H9 (cell line): ENCODE results near the gene MRTFA. TPM values are rescaled to one million over a fixed set of nuclear protein-coding genes. Genes with fewer than 3 reads are reported as not detected.

ENCODE experiments used
- DNase-seq: peaks from one replicate; pipeline ENCODE4 v3.0.0-alpha.2; 2017
- H2AFZ ChIP-seq: one replicate; pipeline ENCODE4 v1.6.1; 2013; ENCODE audit warnings: mild to moderate bottlenecking, low read length, control low read depth, moderate library complexity
- H2AK5ac ChIP-seq: 2 replicates; pipeline ENCODE4 v1.6.1; 2013; ENCODE audit warnings: low read length, control low read depth, mixed read lengths; ENCODE audit not compliant: insufficient read length
- H2BK120ac ChIP-seq: one replicate; pipeline ENCODE4 v1.6.1; 2013; ENCODE audit warnings: low read depth, mild to moderate bottlenecking, low read length, control low read depth, inconsistent platforms; ENCODE audit not compliant: poor library complexity, severe bottlenecking
- H2BK12ac ChIP-seq: 2 replicates; pipeline ENCODE4 v1.6.1; 2013; ENCODE audit warnings: low read length, control low read depth, mixed read lengths, low read depth; ENCODE audit not compliant: insufficient read length
- H2BK15ac ChIP-seq: 2 replicates; pipeline ENCODE4 v1.6.1; 2013; ENCODE audit warnings: low read depth, low read length, control low read depth
- H2BK20ac ChIP-seq: one replicate; pipeline ENCODE4 v1.6.1; 2013; ENCODE audit warnings: low read depth, mild to moderate bottlenecking, low read length, control low read depth, inconsistent platforms; ENCODE audit not compliant: poor library complexity, severe bottlenecking
- H2BK5ac ChIP-seq: 2 replicates; pipeline ENCODE4 v1.6.1; 2013; ENCODE audit warnings: low read length, control low read depth, mixed read lengths; ENCODE audit not compliant: insufficient read length
- H3K14ac ChIP-seq: 2 replicates; pipeline ENCODE4 v1.6.1; 2013; ENCODE audit warnings: low read length, control low read depth; ENCODE audit not compliant: insufficient read depth
- H3K18ac ChIP-seq: 2 replicates; pipeline ENCODE4 v1.6.1; 2013; ENCODE audit warnings: low read depth, mild to moderate bottlenecking, mixed read lengths, low read length, control low read depth; ENCODE audit not compliant: insufficient read length
- H3K23ac ChIP-seq: 2 replicates; pipeline ENCODE4 v1.6.1; 2013; ENCODE audit warnings: low read length, control low read depth, mixed read lengths, low read depth; ENCODE audit not compliant: insufficient read length
- H3K23me2 ChIP-seq: 2 replicates; pipeline ENCODE4 v1.6.1; 2013; ENCODE audit warnings: low read depth, mild to moderate bottlenecking, mixed read lengths, low read length, control low read depth; ENCODE audit not compliant: insufficient read length, poor library complexity, severe bottlenecking
- H3K27ac ChIP-seq: 2 replicates; pipeline ENCODE4 v1.5.1; 2013; ENCODE audit warnings: low read length, control low read depth, mixed read lengths, low read depth; ENCODE audit not compliant: insufficient read length
- H3K27me3 ChIP-seq: 2 replicates; pipeline ENCODE4 v1.6.1; 2013; ENCODE audit warnings: low read length, control low read depth, inconsistent platforms; ENCODE audit not compliant: insufficient read depth
- H3K4ac ChIP-seq: 2 replicates; pipeline ENCODE4 v1.6.1; 2013; ENCODE audit warnings: low read depth, mild to moderate bottlenecking, control low read depth, inconsistent platforms, low read length, moderate library complexity
- H3K4me1 ChIP-seq: 2 replicates; pipeline ENCODE4 v1.6.1; 2013; ENCODE audit warnings: low read length, control low read depth, inconsistent platforms; ENCODE audit not compliant: insufficient read depth
- H3K4me2 ChIP-seq: 2 replicates; pipeline ENCODE4 v1.6.1; 2013; ENCODE audit warnings: low read length, control low read depth, mixed read lengths; ENCODE audit not compliant: insufficient read length, insufficient read depth
- H3K56ac ChIP-seq: 2 replicates; pipeline ENCODE4 v1.6.1; 2013; ENCODE audit warnings: low read depth, mild to moderate bottlenecking, mixed read lengths, low read length, control low read depth; ENCODE audit not compliant: insufficient read length
- H3K79me1 ChIP-seq: 2 replicates; pipeline ENCODE4 v1.6.1; 2013; ENCODE audit warnings: low read depth, mild to moderate bottlenecking, moderate library complexity, low read length, control low read depth, inconsistent platforms; ENCODE audit not compliant: insufficient read depth, poor library complexity, severe bottlenecking
- H3K79me2 ChIP-seq: 2 replicates; pipeline ENCODE4 v1.6.1; 2013; ENCODE audit warnings: low read length, control low read depth, inconsistent platforms; ENCODE audit not compliant: insufficient read depth
- H3K9ac ChIP-seq: 2 replicates; pipeline ENCODE4 v1.6.1; 2013; ENCODE audit warnings: low read length, control low read depth, mixed read lengths; ENCODE audit not compliant: insufficient read length; ENCODE audit errors: extremely low read depth
- H3K9me3 ChIP-seq: one replicate; pipeline ENCODE4 v1.6.1; 2013; ENCODE audit warnings: low read depth, low read length, inconsistent platforms; ENCODE audit not compliant: control insufficient read depth
- H3T11ph ChIP-seq: one replicate; pipeline ENCODE4 v1.6.1; 2013; ENCODE audit warnings: mild to moderate bottlenecking, low read length, control low read depth, inconsistent platforms
- H4K20me1 ChIP-seq: one replicate; pipeline ENCODE4 v1.6.1; 2013; ENCODE audit not compliant: control insufficient read depth, insufficient read length, insufficient read depth
- H4K5ac ChIP-seq: 2 replicates; pipeline ENCODE4 v1.6.1; 2013; ENCODE audit warnings: low read depth, mild to moderate bottlenecking, mixed read lengths, low read length, control low read depth; ENCODE audit not compliant: insufficient read length
- H4K8ac ChIP-seq: replicated peaks from 2 replicates; pipeline ENCODE4 v1.6.1; 2013; ENCODE audit warnings: low read length, control low read depth, mixed read lengths, low read depth; ENCODE audit not compliant: insufficient read length
- H4K91ac ChIP-seq: 2 replicates; pipeline ENCODE4 v1.6.1; 2013; ENCODE audit warnings: low read depth, mild to moderate bottlenecking, moderate library complexity, mixed read lengths, low read length, control low read depth; ENCODE audit not compliant: insufficient read length
- H3K27ac Mint-ChIP-seq, 3 experiments: 2 replicates in 2 of 3; 3 replicates in 1 of 3; pipeline ENCODE4 v1.8.0; 2020 to 2021; ENCODE audit warnings: mixed read lengths in 3 of 3, mild to moderate bottlenecking in 1 of 3, moderate library complexity in 1 of 3
- H3K27me3 Mint-ChIP-seq: 2 replicates; pipeline ENCODE4 v1.8.0; 2021; ENCODE audit warnings: low read depth, mild to moderate bottlenecking, moderate library complexity, mixed read lengths
- H3K36me3 Mint-ChIP-seq, 3 experiments: 2 replicates in 2 of 3; 3 replicates in 1 of 3; pipeline ENCODE4 v1.8.0; 2020 to 2021; ENCODE audit warnings: low read depth in 3 of 3, mixed read lengths in 3 of 3; ENCODE audit not compliant: insufficient read depth in 1 of 3
- H3K4me1 Mint-ChIP-seq, 2 experiments: 2 replicates each; pipeline ENCODE4 v1.8.0; 2020; ENCODE audit warnings: mixed read lengths in 2 of 2
- H3K4me3 Mint-ChIP-seq, 2 experiments: 2 replicates in 1 of 2; 3 replicates in 1 of 2; pipeline ENCODE4 v1.8.0; 2020 to 2021; ENCODE audit warnings: mild to moderate bottlenecking in 2 of 2, mixed read lengths in 2 of 2, moderate library complexity in 1 of 2
- H3K9me3 Mint-ChIP-seq, 2 experiments: 2 replicates in 1 of 2; 3 replicates in 1 of 2; pipeline ENCODE4 v1.8.0; 2020; ENCODE audit warnings: mild to moderate bottlenecking in 2 of 2, mixed read lengths in 2 of 2, moderate library complexity in 1 of 2
- CTCF ChIP-seq: fragments of 200-600 bp; sonication (generic); conservative IDR thresholded peaks from 3 replicates; pipeline ENCODE4 v1.8.0; 2021; ENCODE audit warnings: antibody characterized with exemption, mild to moderate bottlenecking
- WGBS: extraction: QIAGEN DNeasy Blood & Tissue Kit; methylation state at CpG from one replicate; pipeline ENCODE4 v1.1.7; 2013; ENCODE audit warnings: missing lambda C conversion rate, low lambda C conversion rate, mixed read lengths; ENCODE audit not compliant: insufficient read length; ENCODE audit errors: extremely low coverage; 5-methylcytosine and 5-hydroxymethylcytosine counted together
- total RNA-seq: library from RNA; stranded (reverse); gene quantifications from 2 replicates; pipeline ENCODE4 v1.2.1, GENCODE V29; 2021

The MRTFA gene
- total RNA-seq, 1 experiment from 2014 or later, result 38.1 TPM

DNA sequence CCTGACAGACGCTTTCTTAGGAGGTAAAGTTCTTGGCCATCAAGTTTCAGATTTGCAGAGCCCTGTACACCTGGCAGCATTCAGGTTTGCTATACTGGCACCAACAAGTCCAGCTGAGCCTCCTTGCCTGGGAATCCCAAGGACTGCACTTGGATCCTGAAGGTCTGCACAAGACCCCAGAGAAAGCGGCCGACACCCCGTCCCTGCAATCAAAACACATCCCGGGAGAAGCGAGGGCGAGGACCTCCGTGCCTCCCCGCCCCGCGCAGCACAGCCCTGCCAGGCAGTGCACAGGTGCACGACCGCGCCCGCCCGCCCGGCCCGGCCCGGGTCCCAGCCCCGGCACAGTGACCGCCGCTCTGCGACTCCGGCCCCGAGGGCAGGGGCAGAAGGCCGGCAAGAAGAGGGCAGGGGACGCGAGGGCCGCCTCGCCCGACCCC is 559 bp downstream of the MRTFA start:
- Histone ChIP-seq H4K8ac (no peak overlapping the region), H3T11ph (no peak overlapping the region), H3K56ac (no peak overlapping the region), H3K79me1 (peaks cover 5% of the 10 kb centered on the region), H3K27me3 (no peaks in the 10 kb centered on the region), H2AK5ac (no peak overlapping the region), H3K4me2 (peak overlapping the region; percentile 98), H3K4ac (no peak overlapping the region), H4K91ac (no peak overlapping the region), H2BK12ac (no peak overlapping the region), H2BK20ac (no peak overlapping the region), H3K4me1 (peaks cover 4% of the 10 kb centered on the region; the same call in 1 of the 2 replicates), H2BK15ac (no peak overlapping the region), H3K27ac (no peak overlapping the region), H3K9me3 (no peaks in the 10 kb centered on the region), H4K20me1 (no peaks in the 10 kb centered on the region), H3K14ac (no peak overlapping the region), H2BK5ac (no peak overlapping the region), H3K23ac (no peak overlapping the region), H3K18ac (no peak overlapping the region), H2BK120ac (no peak overlapping the region), H3K23me2 (peaks cover 12% of the 10 kb centered on the region), H3K79me2 (peaks cover 14% of the 10 kb centered on the region; the same call in 1 of the 2 replicates), H3K9ac (peak overlapping the region; percentile 55), H4K5ac (no peak overlapping the region), H2AFZ (no peak overlapping the region)
- Mint-ChIP-seq H3K27me3 (no peaks in the 10 kb centered on the region), H3K36me3 (peaks cover 0 to 4% (median 2%) of the 10 kb centered on the region in 3 experiments), H3K4me3 (peak overlapping the region; percentile 88 to 92), H3K4me1 (peaks cover 21 to 22% of the 10 kb centered on the region in 2 experiments), H3K9me3 (0 out of 5 replicates have a peak, but pooled peaks cover 0 to 2% of the 10 kb centered on the region in 2 experiments), H3K27ac (0 out of 7 replicates have a peak overlapping the region, but pooled peaks of 1 of the 3 experiments have one; percentile 81)
- DNase-seq, result peak; percentile 34
- WGBS, result no CpG with 5 or more reads among the region's 31 CpGs
- no peak for TF ChIP-seq CTCF
